Kidney (tissue), 14 donors: Measurements from ENCODE around the gene UBASH3B. TPM values are rescaled to one million over a fixed set of nuclear protein-coding genes. Genes with fewer than 3 reads are reported as not detected.

ENCODE experiments used
- DNase-seq, 5 donors: peaks; one replicate each; pipeline ENCODE4 v3.0.0-alpha.2; 2013 to 2020
- FAIRE-seq: peaks from 2 replicates; lab custom pipeline; 2012; peaks lifted over from hg19 to GRCh38; lab: Jason Lieb, UNC
- H3K27ac ChIP-seq, 2 donors: one replicate each; pipeline ENCODE4 v1.7.0; 2013; ENCODE audit warnings: low read depth in 2 of 2, low read length in 2 of 2, inconsistent platforms in 1 of 2
- H3K27me3 ChIP-seq: one replicate; pipeline ENCODE4 v1.7.1; 2013; ENCODE audit warnings: low read length, inconsistent platforms; ENCODE audit not compliant: control insufficient read depth, insufficient read depth
- H3K36me3 ChIP-seq, 3 donors: one replicate each; pipeline versions ENCODE4 v1.7.0 to v1.7.1; 2013; ENCODE audit warnings: low read length in 3 of 3, control low read depth in 1 of 3, inconsistent platforms in 1 of 3; ENCODE audit not compliant: insufficient read depth in 3 of 3, control insufficient read depth in 2 of 3
- H3K4me1 ChIP-seq, 3 donors: one replicate each; pipeline versions ENCODE4 v1.7.0 to v1.7.1; 2013; ENCODE audit warnings: low read length in 3 of 3, inconsistent platforms in 1 of 3, low read depth in 1 of 3; ENCODE audit not compliant: control insufficient read depth in 2 of 3, insufficient read depth in 2 of 3
- H3K4me3 ChIP-seq, 3 donors: one replicate each; pipeline versions ENCODE4 v1.7.0 to v1.8.1; 2013; ENCODE audit warnings: low read length in 3 of 3, control low read depth in 1 of 3, inconsistent platforms in 1 of 3
- H3K9ac ChIP-seq, 3 donors: one replicate each; pipeline versions ENCODE4 v1.7.0 to v1.7.1; 2013; ENCODE audit warnings: low read length in 3 of 3, control low read depth in 1 of 3, inconsistent platforms in 1 of 3
- H3K9me3 ChIP-seq, 3 donors: one replicate each; pipeline versions ENCODE4 v1.7.0 to v1.7.1; 2013; ENCODE audit warnings: low read length in 3 of 3, control low read depth in 1 of 3, inconsistent platforms in 1 of 3; ENCODE audit not compliant: control insufficient read depth in 2 of 3, insufficient read depth in 1 of 3
- intact Hi-C: fragments of 100-400 bp; cut with DNase I; formaldehyde crosslinking; loops from one replicate; pipeline ENCODE4 v1.11.1; 2022
- polyA plus RNA-seq: library from polyadenylated mRNA; stranded (reverse); fragments of 350-450 nt; fragmentation: Illumina TruSeq; extraction: RNeasy Lipid Tissue Mini Kit (QIAGEN cat#74804); gene quantifications from one replicate; pipeline ENCODE4 v1.2.3, GENCODE V29; 2014; ENCODE audit warnings: low read depth, low replicate concordance; ENCODE audit not compliant: insufficient read depth
- total RNA-seq: library from RNA; stranded (reverse); fragmentation: NEBNext Ultra II Directional; extraction: Animal tissue kit (Norgen Biotek cat#: 25700); gene quantifications from one replicate; pipeline ENCODE4 v1.2.1, GENCODE V29; 2021
- TF ChIP-seq, protein P1 (sequence below): IDR thresholded peaks from 3 replicates; pipeline ENCODE4 v1.5.1; 2012; ENCODE audit warnings: mild to moderate bottlenecking, moderate library complexity, borderline replicate concordance; ENCODE audit not compliant: insufficient read depth; ENCODE audit errors: extremely low read depth
- donor health status: control.
- donor health status: control.
- donor health status: control.
- donor health status: control.
- donor health status: control.
- donor health status: DM: yes; HTN: yes; CAD: no.
- donor health status: Normal renal cell carcinoma (clear cell type).

Gene UBASH3B
- total and polyA plus RNA-seq, 2 donors from 2014 or later, result 0.62 to 22.8 TPM

DNA sequence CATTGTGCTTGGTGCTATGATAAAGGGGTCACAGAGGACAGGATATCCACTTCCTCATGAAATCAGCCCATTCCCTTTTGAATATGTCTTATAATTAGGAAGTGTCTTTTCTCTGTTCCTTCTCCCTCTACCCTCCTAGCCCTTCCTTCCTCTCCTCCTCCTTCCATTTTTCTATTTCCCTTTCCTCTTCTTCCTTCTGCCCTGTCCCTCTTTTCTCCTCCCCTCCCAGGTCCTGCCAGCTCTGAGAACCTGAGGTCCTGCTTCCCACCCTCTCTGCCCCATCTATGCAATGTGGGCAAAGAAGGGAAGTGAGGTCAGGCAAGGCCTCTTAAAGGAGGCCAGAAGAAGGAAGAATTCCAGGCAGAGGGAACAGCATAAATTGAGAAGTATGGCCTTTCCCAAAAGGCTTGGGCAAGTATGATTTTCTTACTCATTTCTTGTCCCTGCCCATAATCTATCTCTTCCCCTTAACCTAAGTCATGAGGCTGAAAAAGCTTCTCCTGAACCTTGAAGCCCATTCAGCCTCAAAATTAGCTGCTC, 7.7 kb upstream of the UBASH3B start:
- FAIRE-seq (no peak), DNase-seq (no peak)
- Histone ChIP-seq H3K9ac (no peak overlapping the region), H3K4me1 (no peaks in the 10 kb centered on the region), H3K27ac (no peak overlapping the region), H3K4me3 (no peak overlapping the region), H3K27me3 (no peaks in the 10 kb centered on the region), H3K9me3 (no peaks in the 10 kb centered on the region), H3K36me3 (no peaks in the 10 kb centered on the region)
- intact Hi-C loops, result no loop called here
- TF ChIP-seq, protein P1, sequence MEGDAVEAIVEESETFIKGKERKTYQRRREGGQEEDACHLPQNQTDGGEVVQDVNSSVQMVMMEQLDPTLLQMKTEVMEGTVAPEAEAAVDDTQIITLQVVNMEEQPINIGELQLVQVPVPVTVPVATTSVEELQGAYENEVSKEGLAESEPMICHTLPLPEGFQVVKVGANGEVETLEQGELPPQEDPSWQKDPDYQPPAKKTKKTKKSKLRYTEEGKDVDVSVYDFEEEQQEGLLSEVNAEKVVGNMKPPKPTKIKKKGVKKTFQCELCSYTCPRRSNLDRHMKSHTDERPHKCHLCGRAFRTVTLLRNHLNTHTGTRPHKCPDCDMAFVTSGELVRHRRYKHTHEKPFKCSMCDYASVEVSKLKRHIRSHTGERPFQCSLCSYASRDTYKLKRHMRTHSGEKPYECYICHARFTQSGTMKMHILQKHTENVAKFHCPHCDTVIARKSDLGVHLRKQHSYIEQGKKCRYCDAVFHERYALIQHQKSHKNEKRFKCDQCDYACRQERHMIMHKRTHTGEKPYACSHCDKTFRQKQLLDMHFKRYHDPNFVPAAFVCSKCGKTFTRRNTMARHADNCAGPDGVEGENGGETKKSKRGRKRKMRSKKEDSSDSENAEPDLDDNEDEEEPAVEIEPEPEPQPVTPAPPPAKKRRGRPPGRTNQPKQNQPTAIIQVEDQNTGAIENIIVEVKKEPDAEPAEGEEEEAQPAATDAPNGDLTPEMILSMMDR, result no peak

DNA sequence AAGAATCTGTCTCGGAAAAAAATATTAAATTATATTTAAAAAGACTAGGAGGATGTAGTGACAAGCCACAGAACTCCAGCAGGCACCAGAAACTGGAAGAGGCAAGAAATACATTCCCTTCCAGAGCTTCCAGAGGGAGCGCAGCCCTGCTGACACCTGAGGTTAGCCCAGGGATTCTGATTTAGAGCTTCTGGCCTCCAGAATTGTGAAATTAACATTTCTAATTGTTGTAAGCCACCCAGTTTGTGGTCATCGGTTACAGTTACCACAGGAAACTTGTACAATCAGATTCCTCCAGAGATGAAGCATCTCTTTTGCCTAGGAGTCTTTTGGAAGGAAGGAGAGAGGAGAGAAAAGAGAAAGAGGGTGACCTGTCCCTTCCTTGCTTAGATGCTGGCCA, 6.4 kb upstream of the UBASH3B start:
- TF ChIP-seq, protein P1, result no peak
- Histone ChIP-seq H3K27ac (no peak overlapping the region), H3K9me3 (no peaks in the 10 kb centered on the region), H3K27me3 (no peaks in the 10 kb centered on the region), H3K4me1 (peaks cover 0 to under 1% (median 0%) of the 10 kb centered on the region in 3 donors), H3K9ac (no peak overlapping the region), H3K4me3 (no peak overlapping the region), H3K36me3 (no peaks in the 10 kb centered on the region)
- no peak for DNase-seq
- intact Hi-C loops, result no loop called here
- FAIRE-seq, result no peak

DNA sequence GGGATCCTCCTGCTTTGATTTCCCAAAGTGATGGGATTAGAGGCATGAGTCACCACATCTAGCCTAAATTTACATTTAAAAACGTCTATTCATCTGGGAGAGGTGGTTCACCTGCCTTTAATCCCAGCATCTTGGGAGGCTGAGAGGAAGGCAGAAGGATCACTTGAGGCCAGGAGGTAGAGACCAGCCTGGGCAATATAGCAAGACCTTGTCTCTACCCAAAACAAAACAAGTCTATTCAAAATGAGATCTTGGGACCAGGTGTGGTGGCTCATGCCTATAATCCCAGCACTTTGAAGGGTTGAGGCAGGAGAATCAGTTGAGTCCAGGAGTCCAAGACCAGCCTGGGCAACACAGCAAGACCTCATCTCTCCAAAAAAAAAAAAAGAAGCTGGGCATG, 4.9 kb upstream of the UBASH3B start:
- DNase-seq (no peak), FAIRE-seq (no peak)
- no peaks in the 10 kb centered on the region for H3K36me3 ChIP-seq
- no peak overlapping the region for H3K9ac ChIP-seq
- TF ChIP-seq, protein P1, result no peak
- no peak overlapping the region for H3K27ac ChIP-seq
- H3K4me3 ChIP-seq, result no peak overlapping the region
- H3K9me3 ChIP-seq, result no peaks in the 10 kb centered on the region
- intact Hi-C loops, result no loop called here
- peaks cover 0 to 4% (median 0%) of the 10 kb centered on the region in 3 donors for H3K4me1 ChIP-seq
- H3K27me3 ChIP-seq, result no peaks in the 10 kb centered on the region

DNA sequence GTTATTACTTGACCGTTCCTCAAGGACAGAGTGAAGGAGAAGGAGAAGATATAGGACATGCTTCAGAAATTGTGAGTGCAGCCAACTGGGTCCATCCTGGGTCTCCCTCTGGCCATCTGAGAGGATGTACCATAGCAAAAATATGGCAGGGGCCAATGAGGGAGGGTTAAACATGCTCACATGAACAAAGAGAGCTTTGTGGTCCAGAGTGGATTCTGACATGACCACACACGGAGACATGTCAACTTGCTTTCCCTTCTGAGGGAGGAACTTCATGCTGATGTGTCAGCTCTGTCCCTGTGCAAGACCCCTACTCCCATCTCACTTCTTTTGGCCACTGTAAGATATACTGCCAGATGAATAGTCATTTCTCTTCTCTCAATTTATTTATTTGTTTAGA, 3.0 kb upstream of the UBASH3B start:
- no peak overlapping the region for H3K27ac ChIP-seq
- TF ChIP-seq, protein P1, result no peak
- no peaks in the 10 kb centered on the region for H3K27me3 ChIP-seq
- no peaks in the 10 kb centered on the region for H3K9me3 ChIP-seq
- H3K4me1 ChIP-seq, result peaks cover 0 to 6% (median 0%) of the 10 kb centered on the region in 3 donors
- DNase-seq (no peak), FAIRE-seq (no peak)
- no peak overlapping the region for H3K4me3 ChIP-seq
- no peak overlapping the region for H3K9ac ChIP-seq
- intact Hi-C loops, result no loop called here
- H3K36me3 ChIP-seq, result no peaks in the 10 kb centered on the region
